ENCODE data around the gene ARID1B.

ARID1B gene

GRCh38 chr6:157063176-157063905, 286.2 kb downstream of the ARID1B start:
- no peak for DNase-seq

DNA sequence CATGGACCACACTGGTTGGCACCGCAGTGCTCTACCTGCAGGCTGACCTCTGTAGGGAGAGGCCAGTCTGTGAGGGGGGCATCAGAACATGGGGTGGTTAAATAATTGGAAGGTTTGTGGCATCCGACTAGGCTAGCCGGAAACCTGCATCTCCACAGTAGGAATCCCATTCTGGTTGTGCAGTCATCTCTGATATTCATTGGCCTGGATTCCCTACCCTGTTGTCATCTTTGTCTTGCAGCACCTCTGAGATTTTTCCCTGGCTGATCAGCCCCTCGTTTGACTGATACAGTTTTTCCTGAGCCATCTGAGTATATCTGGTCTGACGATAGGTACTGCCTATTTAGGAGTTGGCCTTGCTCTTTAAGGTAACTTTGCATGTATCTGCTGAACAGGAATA, 286.7 kb downstream of the ARID1B start:
- DNase-seq: no peak

DNA sequence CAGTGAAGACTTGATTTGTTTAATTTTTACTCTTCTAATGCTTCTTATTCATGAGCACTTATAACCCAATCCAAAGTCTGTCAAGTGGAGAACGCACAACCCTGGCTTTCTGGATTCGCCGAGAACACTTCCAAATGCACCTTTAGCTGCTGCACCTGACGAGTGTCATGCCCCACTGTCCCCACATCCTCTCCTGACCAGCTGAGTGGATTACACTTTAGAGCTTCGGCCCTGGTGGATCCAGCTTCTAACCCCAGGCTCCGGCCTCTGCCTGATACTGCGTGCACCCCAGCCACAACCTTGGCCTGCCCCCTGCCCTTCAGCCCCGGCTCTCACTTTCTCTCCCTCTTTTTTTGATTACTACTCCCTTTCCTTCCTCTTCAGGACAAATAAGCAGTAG, 287.3 kb downstream of the ARID1B start:
- no peak for DNase-seq

DNA sequence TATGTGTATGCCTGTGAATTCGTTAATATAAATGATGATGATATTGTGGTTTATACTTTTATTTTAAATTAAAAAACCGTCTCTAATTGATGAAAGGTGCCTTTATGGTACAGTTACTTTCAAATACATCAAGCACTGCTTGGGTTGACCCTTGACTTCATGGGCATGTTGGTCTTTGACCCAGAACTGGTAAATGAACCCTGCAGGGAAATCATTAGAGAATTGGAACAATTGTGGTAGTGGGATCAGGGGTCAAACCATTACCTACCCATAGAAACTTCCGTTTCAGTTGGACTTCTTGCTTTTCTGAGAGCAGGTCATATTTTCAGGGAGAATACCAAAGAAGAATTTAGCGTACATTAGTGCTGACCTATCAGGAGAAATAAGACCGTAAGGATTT, 288.2 kb downstream of the ARID1B start:
- no peak for DNase-seq

DNA sequence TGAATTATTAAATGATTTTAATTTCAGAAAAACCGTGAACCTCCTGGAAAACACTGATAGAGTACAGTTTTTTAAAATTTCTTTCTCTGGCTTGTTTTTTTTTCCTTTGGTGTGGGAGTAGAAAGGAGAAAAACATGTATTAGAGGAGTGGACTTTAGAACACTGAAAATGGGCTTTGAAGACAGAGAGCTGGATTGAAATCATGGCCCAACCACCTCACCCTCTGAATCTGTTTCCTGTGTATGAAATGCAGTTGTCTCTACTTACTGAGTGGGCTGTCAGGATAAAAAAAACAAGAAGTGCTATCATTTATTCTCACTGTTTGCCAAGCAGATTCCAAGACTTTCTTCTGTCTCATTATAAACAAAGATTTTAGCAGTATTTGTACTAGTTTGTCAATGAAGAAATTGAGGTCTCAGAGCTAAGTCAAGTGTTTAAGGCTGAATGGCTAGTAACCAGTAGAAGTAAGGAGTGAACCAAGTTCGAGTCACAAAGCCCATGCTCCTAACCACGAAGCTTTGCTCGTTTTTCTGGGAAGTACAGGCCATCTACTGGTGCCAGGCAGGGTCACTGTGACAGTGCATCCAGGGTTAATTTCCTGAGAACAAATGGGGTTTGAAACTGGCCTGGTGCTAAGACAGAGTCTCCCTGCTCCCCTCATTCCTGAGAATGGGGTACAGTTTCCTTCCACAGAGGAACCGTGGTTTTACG, 289.8 kb downstream of the ARID1B start:
- no peak for DNase-seq

DNA sequence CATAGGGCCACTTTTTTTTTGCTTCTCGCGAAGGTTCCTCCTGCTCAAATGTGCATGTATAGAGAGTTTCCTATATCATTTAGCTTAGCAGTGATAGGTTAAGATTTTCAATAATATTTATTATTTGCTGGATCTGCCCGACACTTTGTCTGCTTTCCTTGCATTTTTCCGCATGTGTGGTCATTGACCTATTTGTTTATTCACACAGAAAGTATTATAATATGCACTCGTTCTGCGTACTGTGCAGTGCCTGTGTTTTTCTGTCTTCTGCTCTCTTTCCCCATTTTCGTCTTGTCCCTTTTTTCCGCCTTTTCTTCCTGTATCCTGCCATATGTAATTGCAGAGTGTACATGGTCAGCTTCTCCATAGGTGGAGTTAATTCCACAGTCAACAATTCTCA, 290.3 kb downstream of the ARID1B start:
- DNase-seq: no peak

- no peak for DNase-seq
Measured at GRCh38 chr6:157068691-157069324, 291.6 kb downstream of the ARID1B start.

GRCh38 chr6:157069585-157069984, 292.4 kb downstream of the ARID1B start:
- DNase-seq: no peak

DNA sequence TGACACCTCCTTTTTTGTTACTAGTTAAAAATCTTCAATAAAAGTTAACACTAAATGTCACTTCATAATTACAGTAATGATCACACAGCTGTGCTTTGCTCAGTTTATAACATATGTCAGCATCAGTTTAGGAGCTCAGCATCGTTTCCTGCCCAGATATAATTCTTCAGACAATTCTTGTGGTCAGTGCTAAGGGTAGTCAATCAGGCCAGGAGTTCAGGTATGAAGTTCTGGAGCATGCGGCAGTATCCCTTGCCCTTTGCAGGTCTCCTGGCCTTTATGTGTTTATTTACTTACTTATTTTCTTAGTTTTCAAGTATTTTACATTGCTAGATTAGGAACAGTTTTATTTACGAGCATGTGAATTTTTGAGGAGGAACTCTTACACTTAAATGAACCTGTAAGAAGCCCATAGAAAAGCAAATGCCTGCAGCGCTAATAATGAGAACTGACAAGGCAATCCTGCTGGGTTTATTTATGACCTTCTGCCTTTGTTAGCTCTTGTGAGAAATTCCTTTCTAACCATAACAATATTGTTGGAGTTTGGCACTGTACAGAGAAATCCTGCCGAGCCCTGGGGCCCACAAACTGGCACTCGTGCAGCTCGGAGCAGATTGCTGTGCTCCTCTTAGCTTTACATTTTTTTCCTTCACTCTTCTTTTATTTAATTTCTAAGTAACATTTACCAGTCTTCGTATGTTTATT, 293.4 kb downstream of the ARID1B start:
- no peak for DNase-seq

DNA sequence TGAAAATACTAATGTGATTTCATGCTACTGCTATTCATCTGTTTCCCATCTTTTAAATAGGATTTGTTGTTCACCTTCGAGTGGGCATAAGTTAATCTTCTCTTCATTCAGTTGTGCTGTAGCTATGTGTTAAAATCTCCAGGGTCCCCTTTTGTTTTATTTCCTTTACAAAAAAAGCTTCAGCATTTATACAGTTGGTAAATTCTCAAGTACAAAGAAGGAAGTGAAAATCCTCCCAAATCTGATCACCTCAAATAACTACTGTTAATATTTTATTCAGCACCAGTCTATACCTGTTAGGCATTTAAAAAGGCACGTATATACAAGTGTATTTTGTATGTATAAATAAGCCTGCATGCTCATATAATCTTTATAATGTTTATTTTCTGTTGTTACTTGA, 294.9 kb downstream of the ARID1B start:
- no peak for DNase-seq

DNA sequence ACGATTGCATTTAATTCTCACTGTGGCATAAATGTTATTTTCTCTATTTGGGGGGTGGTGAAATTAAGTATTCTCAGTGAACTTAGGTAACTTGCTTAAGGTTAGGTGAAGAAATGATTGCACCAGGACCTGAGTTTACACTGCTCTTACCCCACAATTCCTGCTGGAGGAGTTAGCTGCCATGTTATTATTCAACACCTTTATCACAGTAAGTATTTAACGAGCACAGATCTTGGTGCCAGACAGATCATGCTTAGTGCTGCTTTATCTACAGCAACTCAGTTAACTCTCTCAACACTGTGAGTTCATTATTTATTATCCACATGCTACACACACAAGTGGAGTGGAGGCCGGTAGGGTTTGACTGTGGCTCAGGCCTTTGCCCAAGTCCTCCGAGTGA, 296.4 kb downstream of the ARID1B start:
- DNase-seq: no peak

GRCh38 chr6:157074969-157075368, 297.8 kb downstream of the ARID1B start:
- no peak for DNase-seq

- DNase-seq: no peak
Measured at GRCh38 chr6:157075549-157076450, 298.6 kb downstream of the ARID1B start.

GRCh38 chr6:157076451-157076822, 299.3 kb downstream of the ARID1B start:
- no peak for DNase-seq

GRCh38 chr6:157077251-157077650, 300.1 kb downstream of the ARID1B start:
- no peak for DNase-seq

- DNase-seq: no peak
Measured at GRCh38 chr6:157078326-157078725, 301.1 kb downstream of the ARID1B start.

DNA sequence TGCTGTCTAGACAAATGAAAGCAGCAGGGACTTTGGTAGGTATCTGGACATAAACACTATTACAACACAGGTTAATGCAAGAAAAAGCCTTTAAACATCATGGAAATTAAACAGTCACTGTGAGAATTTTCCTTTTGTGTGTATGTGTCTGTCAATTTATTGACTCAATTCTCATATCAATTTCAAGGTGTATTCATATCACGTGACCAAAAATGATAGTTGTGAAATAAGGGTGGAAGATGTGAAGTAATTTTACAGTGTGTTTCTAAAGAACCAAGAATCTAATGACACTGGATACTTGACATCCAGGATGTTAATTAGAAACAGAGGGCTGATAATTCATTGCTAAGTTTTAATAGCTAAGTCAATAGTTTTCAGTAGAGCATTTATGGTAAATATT, 302.1 kb downstream of the ARID1B start:
- DNase-seq: no peak

GRCh38 chr6:157079771-157080170, 302.6 kb downstream of the ARID1B start:
- DNase-seq: no peak

- no peak for DNase-seq
Measured at GRCh38 chr6:157080986-157081391, 303.8 kb downstream of the ARID1B start.

DNA sequence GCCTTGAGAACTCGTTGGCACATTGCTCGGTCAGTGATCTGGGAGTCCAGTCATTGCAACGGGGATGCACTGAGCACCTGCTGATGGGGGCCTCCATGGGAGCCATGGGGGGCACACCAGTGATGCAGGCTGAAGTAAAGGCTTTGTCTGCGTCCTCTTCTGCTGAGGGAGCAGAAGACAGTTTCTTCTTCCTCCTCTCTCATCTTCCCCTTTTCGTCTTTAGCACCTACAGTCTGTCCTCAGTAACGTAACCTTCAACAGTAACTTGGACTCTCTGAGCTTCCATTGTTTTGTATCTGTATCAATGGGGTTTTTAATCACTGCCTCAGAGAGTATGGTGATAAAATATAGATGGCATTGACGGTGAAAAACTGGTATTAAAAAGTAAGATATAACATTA, 306.2 kb downstream of the ARID1B start:
- DNase-seq: no peak

DNA sequence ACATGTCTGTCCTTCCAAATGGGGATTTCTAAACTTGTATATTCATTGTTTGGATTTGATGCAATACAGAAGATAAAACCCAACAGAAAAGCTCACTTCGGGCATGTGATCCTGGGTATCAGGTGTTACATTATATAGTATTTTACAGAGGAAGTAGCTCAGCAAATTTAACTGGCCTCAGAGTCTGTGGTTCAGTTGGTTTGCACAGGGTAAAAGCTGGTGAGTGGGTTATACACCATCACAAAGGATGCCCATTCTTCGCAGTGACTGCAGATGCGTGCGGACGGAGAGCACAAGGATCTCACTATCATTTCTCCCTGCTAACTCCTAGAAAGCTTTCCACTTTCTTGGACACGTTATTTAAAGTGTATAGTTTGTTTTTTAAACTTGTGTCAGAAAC, 309.5 kb downstream of the ARID1B start:
- DNase-seq: no peak

DNA sequence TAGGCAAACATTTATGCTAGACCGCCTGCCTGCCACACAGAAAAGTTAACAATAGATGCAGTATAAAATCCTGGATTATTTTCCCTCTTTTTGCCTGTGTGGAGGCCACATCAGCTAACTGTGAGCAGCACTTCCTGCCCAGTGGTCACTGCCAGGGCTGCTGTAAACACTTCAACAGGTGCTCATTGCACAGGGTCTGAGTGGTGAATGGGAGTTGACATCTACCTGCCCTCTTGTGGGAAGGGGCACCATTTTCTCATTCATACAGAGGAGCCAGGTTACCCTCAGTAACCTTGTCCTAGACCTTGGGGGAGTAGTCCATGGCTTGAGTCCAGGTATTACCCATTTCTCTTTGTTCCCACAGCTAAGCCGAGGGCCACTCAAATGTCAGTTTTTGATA, 310.8 kb downstream of the ARID1B start:
- no peak for DNase-seq

- DNase-seq: no peak
Measured at GRCh38 chr6:157088841-157089240, 311.7 kb downstream of the ARID1B start.
